IMR-90 (cell line): ENCODE measurements around the gene B4GALNT3. TPM values are rescaled to one million over a fixed set of nuclear protein-coding genes. Genes with fewer than 3 reads are reported as not detected.

Experiments
- ATAC-seq: fragments of 200-7000 bp; cut with Tn5 transposase; 2 replicates; pipeline ENCODE4 v1.9.1; 2020; ENCODE audit warnings: low read depth, mild to moderate bottlenecking, moderate library complexity
- BruUV-seq: library from RNA; stranded (reverse); fragments of 400-500 nt; replicated peaks from 2 replicates; lab custom pipeline; 2021; lab: Mats Ljungman, UMichigan
- CTCF ChIA-PET: fragments of 300-600 bp; formaldehyde crosslinking; extraction: SDS; loops from one replicate; lab custom pipeline; 2021; ENCODE audit warnings: antibody characterized with exemption; lab: Yijun Ruan, JAX
- POLR2A ChIA-PET: fragments of 300-600 bp; sonication (Branson Sonifier 250); formaldehyde crosslinking; loops from one replicate; lab custom pipeline; 2022; ENCODE audit warnings: antibody characterized with exemption; ENCODE audit not compliant: unreplicated experiment; lab: Charles Lee
- DNase-seq: peaks from one replicate; pipeline ENCODE4 v3.0.0; 2013
- H2AFZ ChIP-seq: replicated peaks from 2 replicates; pipeline ENCODE3; 2013; ENCODE audit warnings: low read length, mild to moderate bottlenecking; ENCODE audit not compliant: poor library complexity
- H2AK5ac ChIP-seq: 2 replicates; pipeline ENCODE4 v1.6.1; 2013; ENCODE audit warnings: low read depth, low read length, inconsistent platforms
- H2AK9ac ChIP-seq: replicated peaks from 2 replicates; pipeline ENCODE3; 2013; ENCODE audit warnings: mild to moderate bottlenecking, low read depth, low read length, moderate library complexity; ENCODE audit not compliant: poor library complexity
- H2BK120ac ChIP-seq: 2 replicates; pipeline ENCODE4 v1.6.1; 2013; ENCODE audit warnings: low read depth, low read length, inconsistent platforms
- H2BK15ac ChIP-seq: 3 replicates; pipeline ENCODE4 v1.6.1; 2013; ENCODE audit warnings: low read depth, low read length, inconsistent platforms
- H2BK20ac ChIP-seq: 2 replicates; pipeline ENCODE4 v1.6.1; 2013; ENCODE audit warnings: low read depth, mild to moderate bottlenecking, inconsistent platforms, low read length, moderate library complexity
- H2BK5ac ChIP-seq: 2 replicates; pipeline ENCODE4 v1.6.1; 2013; ENCODE audit warnings: mild to moderate bottlenecking, low read depth, low read length, inconsistent platforms; ENCODE audit not compliant: poor library complexity, severe bottlenecking
- H3K14ac ChIP-seq: replicated peaks from 2 replicates; pipeline ENCODE4 v1.6.1; 2013; ENCODE audit warnings: low read depth, low read length, inconsistent platforms
- H3K18ac ChIP-seq: 2 replicates; pipeline ENCODE4 v1.6.1; 2013; ENCODE audit warnings: low read depth, low read length, control low read depth
- H3K23ac ChIP-seq: 2 replicates; pipeline ENCODE4 v1.6.1; 2013; ENCODE audit warnings: low read depth, low read length, inconsistent platforms
- H3K27ac ChIP-seq: 2 replicates; pipeline ENCODE4 v1.5.1; 2013; ENCODE audit warnings: mild to moderate bottlenecking, control low read depth, low read length; ENCODE audit not compliant: insufficient read depth
- H3K27me3 ChIP-seq: 2 replicates; pipeline ENCODE4 v1.6.1; 2013; ENCODE audit warnings: low read length; ENCODE audit not compliant: control insufficient read depth, insufficient read depth
- H3K36me3 ChIP-seq: 2 replicates; pipeline ENCODE4 v1.6.1; 2013; ENCODE audit warnings: low read length, mixed read lengths; ENCODE audit not compliant: control insufficient read depth, insufficient read depth
- H3K4ac ChIP-seq: 2 replicates; pipeline ENCODE4 v1.6.1; 2013; ENCODE audit warnings: low read depth, low read length, inconsistent platforms
- H3K4me1 ChIP-seq: 2 replicates; pipeline ENCODE4 v1.6.1; 2013; ENCODE audit warnings: low read length, mixed read lengths; ENCODE audit not compliant: control insufficient read depth, insufficient read depth
- H3K4me2 ChIP-seq: 2 replicates; pipeline ENCODE4 v1.6.1; 2013; ENCODE audit warnings: low read depth, mild to moderate bottlenecking, control low read depth, low read length, moderate library complexity
- H3K4me3 ChIP-seq: 2 replicates; pipeline ENCODE4 v1.5.1; 2013; ENCODE audit warnings: low read depth, mild to moderate bottlenecking, control low read depth, low read length, moderate library complexity; ENCODE audit not compliant: insufficient read depth
- H3K56ac ChIP-seq: 2 replicates; pipeline ENCODE4 v1.6.1; 2013; ENCODE audit warnings: low read length, inconsistent platforms; ENCODE audit not compliant: insufficient read depth; ENCODE audit errors: extremely low read depth
- H3K79me1 ChIP-seq, 2 experiments: 2 replicates each; pipeline ENCODE4 v1.6.1; 2013; ENCODE audit warnings: low read length in 2 of 2, inconsistent platforms in 1 of 2, low read depth in 1 of 2
- H3K9ac ChIP-seq: 2 replicates; pipeline ENCODE4 v1.6.1; 2013; ENCODE audit warnings: low read depth, low read length, control low read depth
- H3K9me1 ChIP-seq: 2 replicates; pipeline ENCODE4 v1.6.1; 2013; ENCODE audit warnings: low read length, inconsistent platforms; ENCODE audit not compliant: insufficient read depth
- H3K9me3 ChIP-seq: 2 replicates; pipeline ENCODE4 v1.6.1; 2013; ENCODE audit warnings: low read length; ENCODE audit not compliant: control insufficient read depth, insufficient read depth
- H4K20me1 ChIP-seq: 2 replicates; pipeline ENCODE4 v1.6.1; 2013; ENCODE audit warnings: low read length, inconsistent platforms; ENCODE audit not compliant: insufficient read depth
- H4K5ac ChIP-seq: 2 replicates; pipeline ENCODE4 v1.6.1; 2013; ENCODE audit warnings: mild to moderate bottlenecking, low read depth, low read length, control low read depth
- H4K8ac ChIP-seq, 2 experiments: 2 replicates each; pipeline ENCODE4 v1.6.1; 2013; ENCODE audit warnings: low read depth in 2 of 2, low read length in 2 of 2, control low read depth in 1 of 2, inconsistent platforms in 1 of 2
- H4K91ac ChIP-seq: 2 replicates; pipeline ENCODE4 v1.6.1; 2013; ENCODE audit warnings: low read depth, low read length, inconsistent platforms; ENCODE audit not compliant: insufficient read depth
- BHLHE40 ChIP-seq: fragments of 150-350 bp; IDR thresholded peaks from 2 replicates; pipeline ENCODE4 v1.6.1; 2016; ENCODE audit warnings: mild to moderate bottlenecking, low read depth, low read length
- ELK1 ChIP-seq: fragments of 150-350 bp; IDR thresholded peaks from 2 replicates; pipeline ENCODE4 v1.6.1; 2016; ENCODE audit warnings: low read depth, mild to moderate bottlenecking, low read length, moderate library complexity, borderline replicate concordance
- FOS ChIP-seq: fragments of 150-350 bp; IDR thresholded peaks from 2 replicates; pipeline ENCODE4 v1.6.1; 2016; ENCODE audit warnings: low read depth, low read length
- RAD21 ChIP-seq: IDR thresholded peaks from 2 replicates; pipeline ENCODE4 v1.6.1; 2012; ENCODE audit warnings: low read length, improper control_type of control experiment
- RCOR1 ChIP-seq: IDR thresholded peaks from 2 replicates; pipeline ENCODE4 v1.6.1; 2012; ENCODE audit warnings: mild to moderate bottlenecking, low read length, improper control_type of control experiment; ENCODE audit not compliant: insufficient replicate concordance
- WGBS, 2 experiments: methylation state at CpG; one replicate each; pipeline versions ENCODE4 v1.1.5 to v1.1.7; 2013; ENCODE audit warnings: missing lambda C conversion rate in 2 of 2; ENCODE audit not compliant: insufficient read length in 1 of 2; ENCODE audit errors: extremely low coverage in 2 of 2; 5-methylcytosine and 5-hydroxymethylcytosine counted together
- dilution Hi-C: fragments of 300-500 bp; cut with HindIII; formaldehyde crosslinking; loops from one replicate; pipeline ENCODE4 v1.14.3; 2018; ENCODE audit warnings: low sequenced_read_pairs; ENCODE audit not compliant: unreplicated experiment
- in situ Hi-C: fragments of 300-500 bp; cut with MboI; formaldehyde crosslinking; loops from 3 replicates; pipeline ENCODE4 v1.14.3; 2019; ENCODE audit warnings: low sequenced_read_pairs, inconsistent platforms, mixed read lengths
- intact Hi-C: fragments of 100-400 bp; cut with micrococcal nuclease; formaldehyde crosslinking; loops from 2 replicates; pipeline ENCODE4 v1.10.0; 2022
- polyA plus RNA-seq, 3 experiments: library from polyadenylated mRNA; depleted of rRNA; stranded (reverse); fragments of >200 nt; gene quantifications; 2 replicates each; pipeline ENCODE4 v1.2.3, GENCODE V29; 2012; ENCODE audit warnings: low replicate concordance in 1 of 3
- total RNA-seq: library from RNA; depleted of rRNA; stranded (reverse); fragments of >200 nt; gene quantifications from 2 replicates; pipeline ENCODE4 v1.2.3, GENCODE V29; 2012

The B4GALNT3 gene
- total and polyA plus RNA-seq, 2 of the 4 experiments (the other 2 are of a cell fraction): not detected

DNA sequence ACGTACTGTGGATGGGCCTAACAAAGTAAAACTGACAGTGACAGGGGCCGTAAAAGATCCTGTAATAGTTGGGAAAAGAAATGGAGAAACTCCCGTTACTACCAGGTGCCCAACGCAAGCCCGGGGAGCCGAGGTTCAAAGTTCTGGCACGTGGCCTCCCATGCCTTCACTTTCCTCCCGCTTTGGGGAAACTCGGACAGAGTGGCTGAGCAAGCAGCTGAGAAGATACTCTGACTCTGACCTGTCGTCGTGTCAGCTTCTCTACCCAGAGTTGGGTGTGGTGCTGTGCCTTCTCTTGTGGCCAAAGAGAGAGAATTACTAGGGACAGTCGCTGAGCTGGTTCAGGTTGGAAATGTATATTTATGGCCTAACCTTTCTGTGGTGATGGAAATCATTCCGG, 1.7 kb downstream of the B4GALNT3 start:
- Histone ChIP-seq H2AFZ (no peak overlapping the region), H3K4ac (no peak overlapping the region), H2BK15ac (no peak overlapping the region), H3K9me3 (peaks cover 2% of the 10 kb centered on the region; the same call in 1 of the 2 replicates), H2BK5ac (no peak overlapping the region), H3K27me3 (peaks cover 90% of the 10 kb centered on the region), H3K23ac (no peak overlapping the region), H3K4me3 (no peak overlapping the region), H4K20me1 (0 out of 2 replicates have a peak, but pooled peaks cover 2% of the 10 kb centered on the region), H4K8ac (no peak overlapping the region), H2AK9ac (no peak overlapping the region), H3K27ac (no peak overlapping the region), H3K9ac (no peak overlapping the region), H2AK5ac (no peak overlapping the region), H4K91ac (no peak overlapping the region), H3K14ac (no peak overlapping the region), H3K36me3 (no peaks in the 10 kb centered on the region), H3K4me2 (no peak overlapping the region), H3K9me1 (no peaks in the 10 kb centered on the region), H2BK20ac (no peak overlapping the region), H3K79me1 (no peaks in the 10 kb centered on the region), H2BK120ac (no peak overlapping the region), H4K5ac (no peak overlapping the region), H3K18ac (no peak overlapping the region), H3K56ac (no peak overlapping the region), H3K4me1 (peaks cover 2% of the 10 kb centered on the region; the same call in 1 of the 2 replicates)
- dilution Hi-C loops: no loop called here
- in situ Hi-C loops: no loop called here
- intact Hi-C loops: no loop called here
- no peak for TF ChIP-seq RCOR1
- no peak for TF ChIP-seq BHLHE40
- TF ChIP-seq ELK1: no peak
- no peak for TF ChIP-seq FOS
- no peak for TF ChIP-seq RAD21
- POLR2A ChIA-PET: no interaction called here
- DNase-seq (no peak), ATAC-seq (no peak)
- no TSS peak for BruUV-seq
- 84% methylated on average over 4 of the region's 13 CpGs; no CpG with 5 or more reads in 1 of the 2 experiments for WGBS, 2 experiments
- CTCF ChIA-PET: no interaction called here
